WTC11 (cell line): ENCODE measurements around the gene PRX. TPM values are rescaled to one million over a fixed set of nuclear protein-coding genes. Genes with fewer than 3 reads are reported as not detected.

ENCODE experiments used
- ATAC-seq: fragments of 200-7000 bp; cut with Tn5 transposase; 2 replicates; pipeline ENCODE4 v1.10.0; 2021; ENCODE audit warnings: mild to moderate bottlenecking, moderate library complexity
- CTCF ChIA-PET: fragments of 300-600 bp; sonication (Branson Sonifier 250); formaldehyde crosslinking; loops from one replicate; lab custom pipeline; 2021; ENCODE audit warnings: antibody characterized with exemption; lab: Charles Lee
- POLR2A ChIA-PET: fragments of 350-600 bp; sonication (Branson Sonifier 250); formaldehyde crosslinking; loops from one replicate; lab custom pipeline; 2021; ENCODE audit warnings: antibody characterized with exemption; lab: Charles Lee
- DNase-seq: peaks from one replicate; pipeline ENCODE4 v3.0.0; 2021; ENCODE audit warnings: low spot score
- H3K27ac Mint-ChIP-seq: 2 replicates; pipeline ENCODE4 v1.8.0; 2021; ENCODE audit warnings: mixed read lengths
- H3K27me3 Mint-ChIP-seq: 2 replicates; pipeline ENCODE4 v1.8.0; 2021; ENCODE audit warnings: low read depth, mild to moderate bottlenecking, moderate library complexity, mixed read lengths
- H3K36me3 Mint-ChIP-seq: 2 replicates; pipeline ENCODE4 v1.8.0; 2021; ENCODE audit warnings: mixed read lengths
- H3K4me1 Mint-ChIP-seq: 2 replicates; pipeline ENCODE4 v1.8.0; 2022; ENCODE audit warnings: mixed read lengths
- H3K4me3 Mint-ChIP-seq: 2 replicates; pipeline ENCODE4 v1.8.0; 2021; ENCODE audit warnings: mild to moderate bottlenecking, moderate library complexity, mixed read lengths
- H3K9me3 Mint-ChIP-seq: 2 replicates; pipeline ENCODE4 v1.8.0; 2021; ENCODE audit warnings: mixed read lengths
- ARID4B ChIP-seq: sonication (generic); formaldehyde crosslinking; IDR thresholded peaks from 2 replicates; pipeline ENCODE4 v1.8.0; 2023; ENCODE audit warnings: missing genetic modification reagents, mild to moderate bottlenecking, borderline replicate concordance
- ATF1 ChIP-seq: sonication (generic); formaldehyde crosslinking; IDR thresholded peaks from 2 replicates; pipeline ENCODE4 v1.8.1; 2023; ENCODE audit warnings: mild to moderate bottlenecking, moderate library complexity, missing genetic modification reagents
- ATF2 ChIP-seq: sonication (generic); formaldehyde crosslinking; IDR thresholded peaks from 2 replicates; pipeline ENCODE4 v1.8.1; 2022; ENCODE audit warnings: low read depth, missing genetic modification reagents, borderline replicate concordance
- CBFB ChIP-seq: sonication (generic); formaldehyde crosslinking; IDR thresholded peaks from 2 replicates; pipeline ENCODE4 v1.8.1; 2022; ENCODE audit warnings: mild to moderate bottlenecking, low read depth, missing genetic modification reagents
- CDX4 ChIP-seq: fragments of 250-450 bp; sonication (Bioruptor Pico); IDR thresholded peaks from 2 replicates; pipeline ENCODE4 v1.9.0; 2021; ENCODE audit warnings: moderate library complexity, mild to moderate bottlenecking, inconsistent platforms, borderline replicate concordance
- ETV6 ChIP-seq: sonication (generic); formaldehyde crosslinking; IDR thresholded peaks from 2 replicates; pipeline ENCODE4 v1.8.1; 2022; ENCODE audit warnings: mild to moderate bottlenecking, missing genetic modification reagents
- GTF2I ChIP-seq: fragments of 250-450 bp; sonication (Bioruptor Pico); conservative IDR thresholded peaks from 2 replicates; pipeline ENCODE4 v1.4.0; 2021; ENCODE audit warnings: mild to moderate bottlenecking
- IRF2 ChIP-seq: sonication (generic); formaldehyde crosslinking; IDR thresholded peaks from 2 replicates; pipeline ENCODE4 v1.8.0; 2022; ENCODE audit warnings: low read depth, missing genetic modification reagents, borderline replicate concordance
- NFATC4 ChIP-seq: fragments of 250-450 bp; sonication (Bioruptor Pico); IDR thresholded peaks from 2 replicates; pipeline ENCODE4 v1.9.0; 2021; ENCODE audit warnings: mild to moderate bottlenecking
- SP1 ChIP-seq: sonication (generic); formaldehyde crosslinking; conservative IDR thresholded peaks from 2 replicates; pipeline ENCODE4 v1.8.1; 2022; ENCODE audit warnings: missing genetic modification reagents
- STAT6 ChIP-seq: sonication (generic); formaldehyde crosslinking; conservative IDR thresholded peaks from 2 replicates; pipeline ENCODE4 v1.8.1; 2023; ENCODE audit warnings: mild to moderate bottlenecking, low read depth, missing genetic modification reagents, moderate library complexity
- USF2 ChIP-seq: sonication (generic); formaldehyde crosslinking; IDR thresholded peaks from 2 replicates; pipeline ENCODE4 v1.8.1; 2023; ENCODE audit warnings: mild to moderate bottlenecking, missing genetic modification reagents, moderate library complexity
- ZBTB43 ChIP-seq: sonication (generic); formaldehyde crosslinking; IDR thresholded peaks from 2 replicates; pipeline ENCODE4 v1.8.1; 2023; ENCODE audit warnings: mild to moderate bottlenecking, missing genetic modification reagents
- ZMAT4 ChIP-seq: fragments of 250-450 bp; sonication (Bioruptor Pico); IDR thresholded peaks from 2 replicates; pipeline ENCODE4 v1.9.0; 2021; ENCODE audit warnings: mild to moderate bottlenecking
- ZNF138 ChIP-seq: sonication (generic); formaldehyde crosslinking; conservative IDR thresholded peaks from 2 replicates; pipeline ENCODE4 v1.8.1; 2022; ENCODE audit warnings: mild to moderate bottlenecking, moderate library complexity, missing genetic modification reagents
- ZNF219 ChIP-seq: sonication (generic); formaldehyde crosslinking; IDR thresholded peaks from 2 replicates; pipeline ENCODE4 v1.8.0; 2023; ENCODE audit warnings: missing genetic modification reagents, mild to moderate bottlenecking, borderline replicate concordance
- ZNF281 ChIP-seq: sonication (generic); formaldehyde crosslinking; IDR thresholded peaks from 2 replicates; pipeline ENCODE4 v1.8.0; 2023; ENCODE audit warnings: mild to moderate bottlenecking, missing genetic modification reagents
- total RNA-seq: library from RNA; stranded (reverse); gene quantifications from 3 replicates; pipeline ENCODE4 v1.2.3, GENCODE V29; 2021

The PRX gene
- total RNA-seq, 1 experiment from 2014 or later, result 8.4 TPM

- no peak overlapping the region for H3K4me3 Mint-ChIP-seq
- POLR2A ChIA-PET, result no interaction called here
- no peak overlapping the region for H3K27ac Mint-ChIP-seq
- no peaks in the 10 kb centered on the region for H3K9me3 Mint-ChIP-seq
- no peak for ATAC-seq
- CTCF ChIA-PET, result interaction anchor here (0.9 kb wide), 1 partner anchor 9 kb away, joined by 5 read pairs; no protein-coding TSS in a partner anchor
- no peak for DNase-seq
- peaks cover 30% of the 10 kb centered on the region for H3K36me3 Mint-ChIP-seq
- no peaks in the 10 kb centered on the region for H3K27me3 Mint-ChIP-seq
- peaks cover 4% of the 10 kb centered on the region for H3K4me1 Mint-ChIP-seq
- TF ChIP-seq ATF2 (no peak), STAT6 (CRISPR knock-in tag) (no peak), ZNF281 (CRISPR knock-in tag) (no peak), ARID4B (CRISPR knock-in tag) (no peak), ZNF219 (no peak), GTF2I (CRISPR knock-in tag) (no peak), ETV6 (no peak), SP1 (no peak), ATF1 (no peak), CBFB (CRISPR knock-in tag) (no peak), ZMAT4 (CRISPR knock-in tag) (no peak), ZBTB43 (no peak), IRF2 (no peak), CDX4 (no peak), USF2 (no peak), ZNF138 (CRISPR knock-in tag) (no peak), NFATC4 (CRISPR knock-in tag) (no peak)
- TF ChIP-seq, all 79 proteins: peak for 0
Observed at GRCh38 chr19:40371802-40372122, 41.4 kb downstream of the PRX start.
